Osteoblast (primary cell): Measurements from ENCODE around the gene MTFR1L. TPM values are rescaled to one million over a fixed set of nuclear protein-coding genes. Genes with fewer than 3 reads are reported as not detected.

ENCODE experiments used
- DNase-seq: peaks from one replicate; pipeline ENCODE4 v3.0.0; 2011; ENCODE audit warnings: low spot score, mixed read lengths; ENCODE audit not compliant: insufficient read length; ENCODE audit errors: missing footprints
- H2AFZ ChIP-seq: 2 replicates; pipeline ENCODE4 v1.6.0; 2011; ENCODE audit warnings: mild to moderate bottlenecking, low read length
- H3K27ac ChIP-seq: 2 replicates; pipeline ENCODE4 v1.5.1; 2011; ENCODE audit warnings: mild to moderate bottlenecking, low read depth, low read length, moderate library complexity
- H3K27me3 ChIP-seq: 2 replicates; pipeline ENCODE4 v1.6.0; 2012; ENCODE audit warnings: mild to moderate bottlenecking, control low read depth, inconsistent platforms, low read length, moderate library complexity; ENCODE audit not compliant: insufficient read depth
- H3K36me3 ChIP-seq: 2 replicates; pipeline ENCODE4 v1.5.1; 2011; ENCODE audit warnings: mild to moderate bottlenecking, low read length, control low read depth, moderate library complexity; ENCODE audit not compliant: insufficient read depth
- H3K4me1 ChIP-seq: 2 replicates; pipeline ENCODE4 v1.5.1; 2011; ENCODE audit warnings: mild to moderate bottlenecking, low read length, control low read depth, moderate library complexity; ENCODE audit not compliant: insufficient read depth
- H3K4me2 ChIP-seq: 2 replicates; pipeline ENCODE4 v1.6.0; 2011; ENCODE audit warnings: mild to moderate bottlenecking, low read length; ENCODE audit not compliant: insufficient read depth
- H3K4me3 ChIP-seq: fragments of 200-600 bp; sonication (generic); 3 replicates; pipeline ENCODE4 v1.5.1; 2012; ENCODE audit warnings: mild to moderate bottlenecking, low read length, inconsistent platforms; ENCODE audit not compliant: insufficient read depth
- H3K79me2 ChIP-seq: 2 replicates; pipeline ENCODE4 v1.6.0; 2012; ENCODE audit warnings: mild to moderate bottlenecking, low read length, control low read depth, inconsistent platforms; ENCODE audit not compliant: insufficient read depth
- H3K9me3 ChIP-seq: 2 replicates; pipeline ENCODE4 v1.5.1; 2011; ENCODE audit warnings: low read depth, low read length, control low read depth
- H4K20me1 ChIP-seq: 2 replicates; pipeline ENCODE4 v1.6.0; 2012; ENCODE audit warnings: mild to moderate bottlenecking, low read length, control low read depth; ENCODE audit not compliant: insufficient read depth
- total RNA-seq: library from RNA; depleted of rRNA; stranded (reverse); fragments of >200 nt; gene quantifications from 2 replicates; pipeline ENCODE4 v1.2.3, GENCODE V29; 2012
- TF ChIP-seq, protein P1 (sequence below): IDR thresholded peaks from 2 replicates; pipeline ENCODE4 v1.5.1; 2011; ENCODE audit warnings: mild to moderate bottlenecking, low read depth, low read length, moderate library complexity; ENCODE audit errors: extremely low read depth

The MTFR1L gene
- total RNA-seq, 1 donor = 47.4 TPM

DNA sequence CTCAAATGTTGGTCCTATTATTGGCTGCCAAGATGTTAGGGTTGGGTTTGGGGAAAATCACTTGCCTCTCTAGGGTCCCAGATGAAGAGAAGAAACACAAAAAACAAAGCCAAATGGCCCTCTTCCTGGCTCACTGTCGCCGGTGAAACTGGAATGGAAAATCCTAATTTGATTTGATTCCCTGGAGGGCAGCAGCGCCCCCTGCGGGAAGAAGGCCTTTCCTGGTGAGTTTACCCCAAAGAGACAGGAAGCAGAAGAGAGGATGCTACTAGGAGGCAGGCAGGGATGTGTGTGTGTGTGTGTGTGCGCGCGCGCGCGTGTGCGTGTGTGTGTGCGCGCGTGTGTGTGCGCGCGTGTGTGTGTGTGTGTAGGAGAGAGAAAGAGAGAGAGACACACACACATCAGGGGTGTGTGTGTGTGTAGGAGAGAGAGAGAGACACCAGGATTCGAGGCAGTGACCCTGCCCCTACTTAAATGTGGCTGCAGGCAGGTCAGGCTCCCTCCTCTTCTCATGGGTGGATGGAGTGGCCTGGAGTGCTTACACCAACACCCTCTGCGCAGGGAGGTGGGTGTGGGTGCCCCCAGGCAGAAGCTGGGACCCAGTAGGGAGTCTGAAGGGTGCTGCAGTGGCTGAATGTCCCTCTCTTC, 22.8 kb upstream of the MTFR1L start:
- no peak overlapping the region for H3K4me2 ChIP-seq
- H3K36me3 ChIP-seq = peaks cover 3% of the 10 kb centered on the region
- H3K79me2 ChIP-seq = peaks cover 17% of the 10 kb centered on the region
- no peak overlapping the region for H3K27ac ChIP-seq
- no peak overlapping the region for H2AFZ ChIP-seq
- peaks cover 27% of the 10 kb centered on the region for H3K4me1 ChIP-seq
- no peak overlapping the region for H3K4me3 ChIP-seq
- peak; percentile 97 for DNase-seq
- TF ChIP-seq, protein P1, sequence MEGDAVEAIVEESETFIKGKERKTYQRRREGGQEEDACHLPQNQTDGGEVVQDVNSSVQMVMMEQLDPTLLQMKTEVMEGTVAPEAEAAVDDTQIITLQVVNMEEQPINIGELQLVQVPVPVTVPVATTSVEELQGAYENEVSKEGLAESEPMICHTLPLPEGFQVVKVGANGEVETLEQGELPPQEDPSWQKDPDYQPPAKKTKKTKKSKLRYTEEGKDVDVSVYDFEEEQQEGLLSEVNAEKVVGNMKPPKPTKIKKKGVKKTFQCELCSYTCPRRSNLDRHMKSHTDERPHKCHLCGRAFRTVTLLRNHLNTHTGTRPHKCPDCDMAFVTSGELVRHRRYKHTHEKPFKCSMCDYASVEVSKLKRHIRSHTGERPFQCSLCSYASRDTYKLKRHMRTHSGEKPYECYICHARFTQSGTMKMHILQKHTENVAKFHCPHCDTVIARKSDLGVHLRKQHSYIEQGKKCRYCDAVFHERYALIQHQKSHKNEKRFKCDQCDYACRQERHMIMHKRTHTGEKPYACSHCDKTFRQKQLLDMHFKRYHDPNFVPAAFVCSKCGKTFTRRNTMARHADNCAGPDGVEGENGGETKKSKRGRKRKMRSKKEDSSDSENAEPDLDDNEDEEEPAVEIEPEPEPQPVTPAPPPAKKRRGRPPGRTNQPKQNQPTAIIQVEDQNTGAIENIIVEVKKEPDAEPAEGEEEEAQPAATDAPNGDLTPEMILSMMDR = peak; percentile 85
- no peaks in the 10 kb centered on the region for H3K9me3 ChIP-seq
- no peaks in the 10 kb centered on the region for H3K27me3 ChIP-seq
- H4K20me1 ChIP-seq = peaks cover under 1% of the 10 kb centered on the region

DNA sequence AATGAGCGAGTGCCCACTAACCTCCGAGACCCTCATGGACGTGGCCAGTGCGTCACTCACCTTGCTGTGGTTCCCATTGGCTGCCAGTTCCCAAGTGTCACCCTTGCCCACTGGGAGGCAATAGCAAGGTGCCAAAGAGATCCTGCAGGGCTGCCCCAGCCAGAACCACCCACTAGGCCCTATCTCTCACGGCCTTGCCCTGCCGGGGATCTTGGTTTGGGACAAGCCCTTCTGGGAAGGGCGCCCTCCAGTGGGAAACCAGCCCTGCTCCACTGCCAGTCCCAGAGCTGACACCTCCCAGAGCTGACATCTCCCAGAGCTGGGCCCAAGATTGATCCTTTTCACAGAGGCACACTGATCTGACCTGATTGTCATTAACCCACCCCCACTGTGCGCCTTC, 21.8 kb upstream of the MTFR1L start:
- Histone ChIP-seq H3K36me3 (peaks cover 3% of the 10 kb centered on the region), H3K4me3 (no peak overlapping the region), H3K4me1 (peaks cover 31% of the 10 kb centered on the region), H3K27ac (no peak overlapping the region), H2AFZ (no peak overlapping the region), H3K27me3 (no peaks in the 10 kb centered on the region), H3K4me2 (no peak overlapping the region), H3K79me2 (peaks cover 26% of the 10 kb centered on the region), H3K9me3 (no peaks in the 10 kb centered on the region), H4K20me1 (peaks cover 3% of the 10 kb centered on the region)
- TF ChIP-seq, protein P1 = peak; percentile 62
- DNase-seq = peak; percentile 95

DNA sequence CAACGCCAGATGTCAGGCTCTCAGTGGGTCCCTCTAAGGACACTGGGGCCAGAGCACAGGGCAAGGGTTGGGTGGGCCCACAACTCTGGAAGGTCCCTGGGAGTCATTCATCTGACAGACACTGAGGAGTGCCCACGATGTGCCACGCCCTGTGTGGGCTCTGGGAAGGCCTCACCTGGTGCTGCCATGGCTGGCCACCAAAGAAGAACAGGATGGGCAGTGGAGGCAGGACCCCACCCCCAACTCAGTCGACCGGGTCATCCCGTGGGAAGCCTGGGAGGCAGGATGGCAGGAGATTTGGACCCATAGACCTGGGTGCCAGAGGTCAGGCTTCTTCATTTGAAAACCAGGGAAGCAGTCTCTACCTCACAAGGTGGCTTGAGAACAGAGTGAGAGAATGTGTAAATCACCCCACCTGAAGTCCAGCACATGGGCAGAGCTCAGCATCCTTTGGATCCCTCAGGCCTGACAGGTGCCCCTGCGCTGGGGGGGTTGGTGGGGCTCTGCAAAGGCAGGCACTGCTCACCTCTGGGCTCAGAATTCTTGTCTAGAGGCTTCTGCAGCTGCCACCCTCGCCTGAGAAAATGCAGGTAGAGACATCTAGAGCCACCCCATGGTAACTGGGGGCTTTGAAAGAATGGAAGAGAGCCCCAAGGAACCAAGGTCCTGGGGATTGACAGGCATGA, 20.9 kb upstream of the MTFR1L start:
- peaks cover 28% of the 10 kb centered on the region for H3K79me2 ChIP-seq
- peaks cover 3% of the 10 kb centered on the region for H3K36me3 ChIP-seq
- H3K27ac ChIP-seq = no peak overlapping the region
- H2AFZ ChIP-seq = no peak overlapping the region
- peaks cover 31% of the 10 kb centered on the region for H3K4me1 ChIP-seq
- no peaks in the 10 kb centered on the region for H3K9me3 ChIP-seq
- no peaks in the 10 kb centered on the region for H3K27me3 ChIP-seq
- peaks cover 4% of the 10 kb centered on the region for H4K20me1 ChIP-seq
- DNase-seq = peak; percentile 75
- no peak overlapping the region for H3K4me3 ChIP-seq
- TF ChIP-seq, protein P1 = no peak
- H3K4me2 ChIP-seq = no peak overlapping the region

DNA sequence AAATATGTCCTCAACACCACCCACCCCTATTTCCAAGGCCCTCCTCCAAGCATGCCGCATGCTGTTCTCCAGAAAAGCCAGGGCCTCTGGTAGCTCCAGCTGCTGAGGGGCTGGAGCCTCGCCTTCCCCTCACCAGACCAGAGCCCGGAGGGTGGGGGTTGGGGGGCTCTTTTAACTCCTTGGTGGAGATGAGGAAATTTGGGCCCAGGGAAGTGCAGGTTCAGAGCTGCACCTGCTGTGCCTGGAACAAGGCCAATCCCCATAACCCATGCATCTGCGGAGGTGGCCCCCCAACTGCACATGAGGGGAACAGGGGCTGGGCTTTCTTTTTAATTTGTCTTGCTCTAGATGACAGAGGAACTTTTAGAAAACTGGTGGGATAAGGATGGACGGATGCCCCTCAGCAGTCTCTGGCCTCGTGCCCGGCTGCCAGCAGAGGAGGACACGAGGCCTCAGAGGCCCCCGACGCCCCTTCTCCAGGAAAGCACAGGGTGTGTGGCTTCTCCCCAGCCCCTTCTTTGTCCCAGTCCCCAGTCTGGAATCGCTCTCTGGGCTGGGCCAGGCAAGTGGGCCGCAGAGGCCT, 20.3 kb upstream of the MTFR1L start:
- peak; percentile 81 for DNase-seq
- TF ChIP-seq, protein P1 = no peak
- Histone ChIP-seq H3K79me2 (peaks cover 28% of the 10 kb centered on the region), H3K9me3 (no peaks in the 10 kb centered on the region), H4K20me1 (peaks cover 7% of the 10 kb centered on the region), H3K4me1 (peaks cover 30% of the 10 kb centered on the region), H3K27me3 (no peaks in the 10 kb centered on the region), H3K4me3 (peak overlapping the region; percentile 71), H3K36me3 (peaks cover 3% of the 10 kb centered on the region), H3K27ac (no peak overlapping the region), H2AFZ (peak overlapping the region; percentile 91), H3K4me2 (peak overlapping the region; percentile 78)
